ENCODE data around the gene GRB2.
A peak's percentile ranks its signal among the peaks of the same experiment; 100 is the strongest.

Gene GRB2

GRCh38 chr17:75407655-75408352 lies 2.3 kb upstream of the GRB2 start:
- Histone ChIP-seq H3K4me3 (replicated peaks; ENCODE audit: insufficient read depth, low read length) (no peak overlapping the region), H3K27ac (replicated peaks) (no peak overlapping the region), H3K27me3 (ENCODE audit: insufficient read depth, poor library complexity, severe bottlenecking) (no peaks in the 10 kb centered on the region)
- TF ChIP-seq, protein P1, sequence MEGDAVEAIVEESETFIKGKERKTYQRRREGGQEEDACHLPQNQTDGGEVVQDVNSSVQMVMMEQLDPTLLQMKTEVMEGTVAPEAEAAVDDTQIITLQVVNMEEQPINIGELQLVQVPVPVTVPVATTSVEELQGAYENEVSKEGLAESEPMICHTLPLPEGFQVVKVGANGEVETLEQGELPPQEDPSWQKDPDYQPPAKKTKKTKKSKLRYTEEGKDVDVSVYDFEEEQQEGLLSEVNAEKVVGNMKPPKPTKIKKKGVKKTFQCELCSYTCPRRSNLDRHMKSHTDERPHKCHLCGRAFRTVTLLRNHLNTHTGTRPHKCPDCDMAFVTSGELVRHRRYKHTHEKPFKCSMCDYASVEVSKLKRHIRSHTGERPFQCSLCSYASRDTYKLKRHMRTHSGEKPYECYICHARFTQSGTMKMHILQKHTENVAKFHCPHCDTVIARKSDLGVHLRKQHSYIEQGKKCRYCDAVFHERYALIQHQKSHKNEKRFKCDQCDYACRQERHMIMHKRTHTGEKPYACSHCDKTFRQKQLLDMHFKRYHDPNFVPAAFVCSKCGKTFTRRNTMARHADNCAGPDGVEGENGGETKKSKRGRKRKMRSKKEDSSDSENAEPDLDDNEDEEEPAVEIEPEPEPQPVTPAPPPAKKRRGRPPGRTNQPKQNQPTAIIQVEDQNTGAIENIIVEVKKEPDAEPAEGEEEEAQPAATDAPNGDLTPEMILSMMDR (IDR thresholded peaks at IDR 0.05; ENCODE audit: insufficient read depth, low read length): no peak
- TF ChIP-seq REST (IDR thresholded peaks at IDR 0.05; ENCODE audit: insufficient replicate concordance, low read depth): no peak
- no peak for DNase-seq (ENCODE audit: low read depth in 1 of 2, low spot score in 1 of 2)

DNA sequence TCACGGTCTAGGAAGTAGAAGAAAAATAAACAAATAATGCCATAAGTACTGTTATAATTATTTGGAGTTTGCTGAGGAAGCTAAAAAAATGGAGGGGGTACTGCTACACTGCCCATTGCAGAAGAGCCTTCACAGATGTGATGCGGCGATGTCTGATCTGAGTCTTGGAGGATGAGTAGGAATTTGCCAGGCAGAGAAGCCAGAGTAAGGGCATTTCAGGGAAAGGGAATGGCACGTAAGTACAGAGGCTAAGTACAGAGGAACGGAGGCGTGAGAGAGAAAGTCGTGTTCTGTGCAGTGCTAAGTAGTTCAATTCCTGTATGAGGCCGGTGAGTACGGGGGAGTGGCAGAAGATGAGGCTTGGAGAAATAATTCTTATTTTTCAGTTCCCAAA lies 741 bp upstream of the GRB2 start:
- H3K27ac ChIP-seq (replicated peaks): peak overlapping the region; percentile 98
- H3K27me3 ChIP-seq (ENCODE audit: insufficient read depth, poor library complexity, severe bottlenecking): no peaks in the 10 kb centered on the region
- H3K4me3 ChIP-seq (replicated peaks; ENCODE audit: insufficient read depth, low read length): peak overlapping the region; percentile 74
- TF ChIP-seq GABPA (IDR thresholded peaks at IDR 0.05; ENCODE audit: low read depth) (no peak), REST (IDR thresholded peaks at IDR 0.05; ENCODE audit: insufficient replicate concordance, low read depth) (no peak), POLR2AphosphoS5 (IDR thresholded peaks at IDR 0.05; ENCODE audit: low read depth) (no peak), SPI1 (IDR thresholded peaks at IDR 0.05; ENCODE audit: borderline replicate concordance, low read depth) (no peak)
- TF ChIP-seq, protein P1 (IDR thresholded peaks at IDR 0.05; ENCODE audit: insufficient read depth, low read length): no peak
- DNase-seq (ENCODE audit: low read depth in 1 of 2, low spot score in 1 of 2): peak in 1 of 2 experiments; percentile 24

DNA sequence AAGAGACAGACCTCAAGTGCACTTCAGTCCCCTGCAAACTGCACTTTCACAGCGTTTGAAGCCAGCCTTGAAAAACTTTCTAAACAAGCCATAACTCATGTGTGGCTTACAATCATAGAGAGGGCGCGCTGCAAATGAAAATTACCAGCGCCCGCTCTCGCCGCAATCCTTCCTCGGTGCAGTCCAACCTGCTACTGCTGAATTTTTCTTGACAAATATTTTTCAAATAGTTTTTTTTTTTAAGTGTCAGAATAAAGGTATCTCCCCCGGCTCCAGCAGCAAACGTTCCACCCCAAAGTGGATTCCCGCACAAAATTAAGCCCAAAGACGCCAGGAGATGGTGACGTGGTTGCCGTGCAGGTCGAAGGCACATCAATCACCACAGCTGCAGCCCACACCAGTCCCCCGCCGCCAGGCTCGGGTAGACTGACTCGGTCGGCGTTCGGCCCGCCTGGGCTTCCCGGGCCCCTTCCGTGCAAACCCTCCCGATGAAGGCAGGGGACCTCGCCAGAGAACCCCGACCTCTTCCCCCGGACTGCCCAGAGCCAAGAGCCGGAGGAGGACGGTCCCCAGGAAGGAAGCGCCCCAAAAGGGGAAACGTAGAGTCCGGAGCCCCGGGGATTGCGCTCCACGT lies 630 bp downstream of the GRB2 start:
- DNase-seq (ENCODE audit: low read depth in 1 of 2, low spot score in 1 of 2): peak in 1 of 2 experiments; percentile 51
- TF ChIP-seq, protein P1 (IDR thresholded peaks at IDR 0.05; ENCODE audit: insufficient read depth, low read length): no peak
- TF ChIP-seq SPI1 (IDR thresholded peaks at IDR 0.05; ENCODE audit: borderline replicate concordance, low read depth) (peak; percentile 55), REST (IDR thresholded peaks at IDR 0.05; ENCODE audit: insufficient replicate concordance, low read depth) (no peak), GABPA (IDR thresholded peaks at IDR 0.05; ENCODE audit: low read depth) (no peak), POLR2AphosphoS5 (IDR thresholded peaks at IDR 0.05; ENCODE audit: low read depth) (no peak)
- peak overlapping the region; percentile 74 for H3K4me3 ChIP-seq (replicated peaks; ENCODE audit: insufficient read depth, low read length)
- H3K27ac ChIP-seq (replicated peaks): peak overlapping the region; percentile 98
- H3K27me3 ChIP-seq (ENCODE audit: insufficient read depth, poor library complexity, severe bottlenecking): no peaks in the 10 kb centered on the region
